Upper lobe of left lung (tissue), 4 donors: ENCODE data around the gene PSMG4.

ENCODE experiments used
- POLR2AphosphoS5 ChIP-seq, 2 donors: sonication (generic); formaldehyde crosslinking; IDR thresholded peaks; one replicate each; pipeline ENCODE4 v1.5.1; 2017; ENCODE audit warnings: antibody characterized with exemption in 2 of 2
- TF ChIP-seq, protein P1 (sequence below), 6 experiments: fragments of 450-650 bp in 4 of 6; fragments of 200-600 bp in 2 of 6; sonication (generic) in 2 of 6; IDR thresholded peaks; one replicate each; pipeline ENCODE4 v1.5.1; 2016 to 2019; ENCODE audit warnings: antibody characterized with exemption in 6 of 6

DNA sequence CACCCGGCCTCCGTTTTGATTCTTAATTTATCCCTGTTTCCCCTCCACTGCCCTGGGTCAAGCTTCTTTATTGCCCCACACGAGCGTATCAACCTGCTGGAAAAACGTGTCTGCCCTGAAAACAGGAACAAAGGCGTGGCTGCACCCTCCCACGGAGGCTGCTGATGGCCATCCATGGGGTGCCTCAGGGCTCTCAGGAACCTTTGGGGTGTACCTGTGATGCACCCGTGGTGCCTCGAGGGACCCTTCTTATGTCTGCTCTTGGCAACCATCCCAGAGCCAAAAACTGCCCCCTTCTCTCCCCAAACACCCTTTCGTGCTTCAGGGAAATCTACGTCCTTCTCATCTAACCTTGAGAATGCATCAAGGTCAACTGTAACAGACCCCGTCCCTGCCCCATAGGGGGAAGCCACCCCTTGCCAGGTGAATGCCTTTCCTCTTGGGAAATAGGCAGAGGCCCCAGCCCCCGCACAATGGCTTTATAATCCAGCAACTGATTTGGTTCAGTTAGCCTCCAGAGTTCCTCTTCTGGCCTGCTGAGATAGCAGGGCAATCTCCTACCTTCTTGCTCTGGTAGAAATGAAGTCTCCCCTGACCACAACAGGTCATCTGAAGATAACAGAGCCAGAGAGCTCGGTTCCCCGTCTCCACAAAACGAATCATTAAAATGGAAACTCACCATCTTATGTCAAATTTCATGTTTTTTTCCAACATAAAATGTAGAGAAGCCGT lies 29.4 kb downstream of the PSMG4 start:
- no peak for TF ChIP-seq POLR2AphosphoS5 (IDR thresholded peaks at IDR 0.05)
- TF ChIP-seq, protein P1, sequence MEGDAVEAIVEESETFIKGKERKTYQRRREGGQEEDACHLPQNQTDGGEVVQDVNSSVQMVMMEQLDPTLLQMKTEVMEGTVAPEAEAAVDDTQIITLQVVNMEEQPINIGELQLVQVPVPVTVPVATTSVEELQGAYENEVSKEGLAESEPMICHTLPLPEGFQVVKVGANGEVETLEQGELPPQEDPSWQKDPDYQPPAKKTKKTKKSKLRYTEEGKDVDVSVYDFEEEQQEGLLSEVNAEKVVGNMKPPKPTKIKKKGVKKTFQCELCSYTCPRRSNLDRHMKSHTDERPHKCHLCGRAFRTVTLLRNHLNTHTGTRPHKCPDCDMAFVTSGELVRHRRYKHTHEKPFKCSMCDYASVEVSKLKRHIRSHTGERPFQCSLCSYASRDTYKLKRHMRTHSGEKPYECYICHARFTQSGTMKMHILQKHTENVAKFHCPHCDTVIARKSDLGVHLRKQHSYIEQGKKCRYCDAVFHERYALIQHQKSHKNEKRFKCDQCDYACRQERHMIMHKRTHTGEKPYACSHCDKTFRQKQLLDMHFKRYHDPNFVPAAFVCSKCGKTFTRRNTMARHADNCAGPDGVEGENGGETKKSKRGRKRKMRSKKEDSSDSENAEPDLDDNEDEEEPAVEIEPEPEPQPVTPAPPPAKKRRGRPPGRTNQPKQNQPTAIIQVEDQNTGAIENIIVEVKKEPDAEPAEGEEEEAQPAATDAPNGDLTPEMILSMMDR (IDR thresholded peaks at IDR 0.05), result no peak
